SK-N-SH treated with all-trans-retinoic acid at 6 μM for 48 hours (cell line): ENCODE data around the gene ADAM19.

Source experiments
- BACH2 ChIP-seq: fragments of 250-450 bp; sonication (Bioruptor Pico); IDR thresholded peaks from 2 replicates; pipeline ENCODE4 v1.9.0; 2021; ENCODE audit warnings: mild to moderate bottlenecking, borderline replicate concordance
- CREB5 ChIP-seq: fragments of 250-450 bp; sonication (Bioruptor Pico); IDR thresholded peaks from 2 replicates; pipeline ENCODE4 v1.5.1; 2020; ENCODE audit warnings: low read depth, mild to moderate bottlenecking, moderate library complexity
- CSDC2 ChIP-seq: fragments of 250-450 bp; sonication (Bioruptor Pico); IDR thresholded peaks from 2 replicates; pipeline ENCODE4 v1.5.0; 2020; ENCODE audit warnings: mild to moderate bottlenecking, moderate library complexity
- GLIS3 ChIP-seq: fragments of 250-450 bp; sonication (Bioruptor Pico); IDR thresholded peaks from 2 replicates; pipeline ENCODE4 v1.5.0; 2020; ENCODE audit warnings: mild to moderate bottlenecking, moderate library complexity
- ISL1 ChIP-seq: fragments of 250-450 bp; sonication (Bioruptor Pico); IDR thresholded peaks from 2 replicates; pipeline ENCODE4 v2.1.2; 2022; ENCODE audit warnings: mild to moderate bottlenecking, moderate library complexity
- OSR1 ChIP-seq: fragments of 250-450 bp; sonication (Bioruptor Pico); IDR thresholded peaks from 2 replicates; pipeline ENCODE4 v1.8.0; 2022; ENCODE audit warnings: moderate library complexity, mild to moderate bottlenecking, inconsistent platforms
- PATZ1 ChIP-seq: fragments of 250-450 bp; sonication (Bioruptor Pico); IDR thresholded peaks from 2 replicates; pipeline ENCODE4 v1.8.0; 2020; ENCODE audit warnings: mild to moderate bottlenecking, moderate library complexity, borderline replicate concordance
- RARB ChIP-seq: fragments of 250-450 bp; sonication (Bioruptor Pico); IDR thresholded peaks from 2 replicates; pipeline ENCODE4 v1.8.0; 2021; ENCODE audit warnings: mild to moderate bottlenecking, moderate library complexity
- SNAI2 ChIP-seq: fragments of 250-450 bp; sonication (Bioruptor Pico); IDR thresholded peaks from 2 replicates; pipeline ENCODE4 v1.5.0; 2020; ENCODE audit warnings: mild to moderate bottlenecking, moderate library complexity
- TOX ChIP-seq: fragments of 250-450 bp; sonication (Bioruptor Pico); IDR thresholded peaks from 2 replicates; pipeline ENCODE4 v1.8.0; 2021; ENCODE audit warnings: mild to moderate bottlenecking, moderate library complexity, borderline replicate concordance
- ZFP3 ChIP-seq: fragments of 250-450 bp; sonication (Bioruptor Pico); IDR thresholded peaks from 2 replicates; pipeline ENCODE4 v1.5.0; 2020; ENCODE audit warnings: mild to moderate bottlenecking, moderate library complexity
- ZFP30 ChIP-seq: fragments of 450-650 bp; formaldehyde crosslinking; IDR thresholded peaks from 2 replicates; pipeline ENCODE4 v1.5.0; 2022; ENCODE audit warnings: mild to moderate bottlenecking, moderate library complexity
- ZNF565 ChIP-seq: fragments of 450-650 bp; formaldehyde crosslinking; conservative IDR thresholded peaks from 2 replicates; pipeline ENCODE4 v1.5.0; 2020; ENCODE audit warnings: low read depth, mild to moderate bottlenecking, moderate library complexity

GRCh38 chr5:157485811-157486210 lies 89.8 kb downstream of the ADAM19 start:
- TF ChIP-seq BACH2 (CRISPR knock-in tag) (no peak), PATZ1 (CRISPR knock-in tag) (no peak), ZFP30 (CRISPR knock-in tag) (no peak), RARB (no peak), GLIS3 (no peak), ZFP3 (no peak), SNAI2 (CRISPR knock-in tag) (no peak), TOX (CRISPR knock-in tag) (no peak), ZNF565 (CRISPR knock-in tag) (no peak), ISL1 (CRISPR knock-in tag) (no peak), CSDC2 (CRISPR knock-in tag) (no peak), CREB5 (CRISPR knock-in tag) (no peak), OSR1 (CRISPR knock-in tag) (no peak)
